Gastrocnemius medialis (tissue), 4 donors: ENCODE data around the gene ARL13A. TPM values are rescaled to one million over a fixed set of nuclear protein-coding genes. Genes with fewer than 3 reads are reported as not detected.

Source experiments
- total RNA-seq, 4 donors: library from RNA; depleted of rRNA; stranded (reverse); fragments of >200 nt; gene quantifications; one replicate each; pipeline versions ENCODE4 v1.1.0 to v1.2.3, GENCODE V29; 2016

ARL13A gene
- total RNA-seq, 4 donors from 2014 or later, result not detected

Other genes starting within 250 kb of the ARL13A start
- 1 to 10 TPM; 2.5 to 4.0 (median 3.1) TPM for gene SYTL4, start 237.6 kb upstream of the ARL13A start, total RNA-seq
- gene CSTF2, start 149.3 kb upstream of the ARL13A start, total RNA-seq, result 1 to 10 TPM; 2.4 to 7.8 (median 5.1) TPM
- not detected for gene NOX1, start 95.3 kb upstream of the ARL13A start, total RNA-seq
- under 1 TPM in 3 of 4 donors, not detected in 1; 0.13 to 0.90 (median 0.16) TPM for gene XKRX, start 40.8 kb upstream of the ARL13A start, total RNA-seq
- 10 to 100 TPM; 11.9 to 29.9 (median 14.1) TPM for gene TRMT2B, start 82.4 kb downstream of the ARL13A start, total RNA-seq
- gene TMEM35A, start 109.2 kb downstream of the ARL13A start, total RNA-seq, result under 1 TPM in 1 of 4 donors, not detected in 3; 0.49 TPM
- gene CENPI, start 128.5 kb downstream of the ARL13A start, total RNA-seq, result under 1 TPM in 2 of 4 donors, not detected in 2; 0.62 to 0.66 TPM